GM12892 (cell line): Measurements from ENCODE around the gene FOSL2. TPM values are rescaled to one million over a fixed set of nuclear protein-coding genes. Genes with fewer than 3 reads are reported as not detected.

ENCODE experiments used
- DNase-seq: peaks from one replicate; pipeline ENCODE4 v3.0.0; 2011; ENCODE audit not compliant: insufficient read length
- FAIRE-seq: peaks from 2 replicates; lab custom pipeline; 2011; peaks lifted over from hg19 to GRCh38; lab: Jason Lieb, UNC
- POLR2A ChIP-seq: IDR thresholded peaks from 2 replicates; pipeline ENCODE4 v1.6.1; 2011; ENCODE audit warnings: low read depth, low read length, control low read depth
- POLR2AphosphoS5 ChIP-seq: IDR thresholded peaks from 2 replicates; pipeline ENCODE4 v1.6.1; 2011; ENCODE audit warnings: low read depth, low read length, control low read depth
- TAF1 ChIP-seq: IDR thresholded peaks from 2 replicates; pipeline ENCODE4 v1.6.1; 2011; ENCODE audit warnings: low read depth, mild to moderate bottlenecking, control low read depth, low read length, borderline replicate concordance
- polyA plus RNA-seq: library from polyadenylated mRNA; unstranded; fragments of >200 nt; gene quantifications from one replicate; pipeline ENCODE4 v1.2.1, GENCODE V29; 2012; ENCODE audit warnings: missing spikeins, inconsistent platforms; ENCODE audit not compliant: missing spikeins

Gene FOSL2
- 0.68 TPM for polyA plus RNA-seq

GRCh38 chr2:28392297-28393113 is at the start of gene FOSL2:
Gene FOSL2, plus strand, starts transcription at chr2:28392858. Its CDS starts 863 bp downstream, at chr2:28393721.
- 0 out of 2 replicates have a peak, but pooled peaks have one; percentile 52 for TF ChIP-seq TAF1
- peak; percentile 80; the same call in 1 of the 2 replicates for TF ChIP-seq POLR2A
- TF ChIP-seq POLR2AphosphoS5, result peak; percentile 61; the same call in 1 of the 2 replicates
- FAIRE-seq (peak; percentile 86), DNase-seq (peak; percentile 78)

GRCh38 chr2:28343184-28343942 is 49.3 kb upstream of the FOSL2 start:
- FAIRE-seq (no peak), DNase-seq (no peak)
- TF ChIP-seq POLR2A (no peak), POLR2AphosphoS5 (no peak), TAF1 (no peak)

- DNase-seq (no peak), FAIRE-seq (no peak)
- no peak for TF ChIP-seq TAF1
- no peak for TF ChIP-seq POLR2AphosphoS5
- no peak for TF ChIP-seq POLR2A
Measured at GRCh38 chr2:28343971-28344715, 48.5 kb upstream of the FOSL2 start.

- no peak for DNase-seq
- no peak for FAIRE-seq
- TF ChIP-seq POLR2AphosphoS5 (no peak), POLR2A (no peak), TAF1 (no peak)
Measured at GRCh38 chr2:28344756-28345373, 47.8 kb upstream of the FOSL2 start.

- DNase-seq (no peak), FAIRE-seq (no peak)
- TF ChIP-seq TAF1 (no peak), POLR2A (no peak), POLR2AphosphoS5 (no peak)
Measured at GRCh38 chr2:28345619-28346018, 47.0 kb upstream of the FOSL2 start.

- FAIRE-seq (no peak), DNase-seq (no peak)
- no peak for TF ChIP-seq POLR2AphosphoS5
- no peak for TF ChIP-seq TAF1
- TF ChIP-seq POLR2A, result no peak
Measured at GRCh38 chr2:28346587-28346986, 46.1 kb upstream of the FOSL2 start.

GRCh38 chr2:28347193-28347592 is 45.5 kb upstream of the FOSL2 start:
- TF ChIP-seq POLR2AphosphoS5 (no peak), TAF1 (no peak), POLR2A (no peak)
- no peak for DNase-seq
- no peak for FAIRE-seq

- DNase-seq, result no peak
- no peak for FAIRE-seq
- TF ChIP-seq POLR2A, result no peak
- TF ChIP-seq TAF1, result no peak
- no peak for TF ChIP-seq POLR2AphosphoS5
Measured at GRCh38 chr2:28347596-28347995, 45.1 kb upstream of the FOSL2 start.

- DNase-seq, result no peak
- TF ChIP-seq TAF1, result no peak
- no peak for TF ChIP-seq POLR2AphosphoS5
- TF ChIP-seq POLR2A, result no peak
- FAIRE-seq, result no peak
Measured at GRCh38 chr2:28348149-28348567, 44.5 kb upstream of the FOSL2 start.

- FAIRE-seq, result no peak
- DNase-seq, result no peak
- TF ChIP-seq POLR2A (no peak), POLR2AphosphoS5 (no peak), TAF1 (no peak)
Measured at GRCh38 chr2:28348921-28349320, 43.7 kb upstream of the FOSL2 start.

- FAIRE-seq, result no peak
- TF ChIP-seq TAF1, result no peak
- TF ChIP-seq POLR2A, result no peak
- TF ChIP-seq POLR2AphosphoS5, result no peak
- DNase-seq, result no peak
Measured at GRCh38 chr2:28349546-28350165, 43.0 kb upstream of the FOSL2 start.
